ENCODE data around the gene GTF2A1. TPM values are rescaled to one million over a fixed set of nuclear protein-coding genes. Genes with fewer than 3 reads are reported as not detected.

GTF2A1 gene
- total RNA-seq, 4 donors from 2014 or later, result 10.5 to 48.0 (median 22.5) TPM

DNA sequence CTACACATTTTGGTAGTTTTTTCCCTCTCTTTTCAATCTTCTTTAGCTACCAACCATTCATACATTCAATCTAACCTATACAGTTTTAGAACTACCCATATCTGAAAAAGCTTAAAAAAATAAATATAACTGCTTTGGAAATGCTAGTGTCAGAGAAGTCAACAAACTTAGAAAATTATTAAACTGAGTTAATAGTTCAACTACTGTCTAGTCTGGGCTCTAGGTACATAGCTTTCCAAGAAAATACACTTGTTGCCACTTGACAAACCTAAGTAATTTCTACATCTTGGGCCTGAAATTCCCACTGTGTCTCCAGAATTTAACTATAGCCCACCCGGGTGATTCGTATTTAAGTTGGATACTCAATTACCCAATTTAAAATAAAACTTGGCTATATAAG is 22.1 kb downstream of the GTF2A1 start:
- Histone ChIP-seq H3K4me1 (no peaks in the 10 kb centered on the region), H3K36me3 (peaks cover 0 to 70% (median 33%) of the 10 kb centered on the region in 4 donors), H3K9me3 (no peaks in the 10 kb centered on the region), H3K4me3 (no peak overlapping the region), H3K27me3 (no peaks in the 10 kb centered on the region), H3K27ac (no peak overlapping the region)
- intact Hi-C loops (cut with DNase I; ENCODE audit: low total_unique reads), result no loop called here
- no peak for TF ChIP-seq EP300 (IDR thresholded peaks at IDR 0.05; ENCODE audit: low read depth)
- no peak for TF ChIP-seq POLR2AphosphoS5 (IDR thresholded peaks at IDR 0.05)
- no peak for TF ChIP-seq POLR2A (IDR thresholded peaks at IDR 0.05)
- TF ChIP-seq, protein P1, sequence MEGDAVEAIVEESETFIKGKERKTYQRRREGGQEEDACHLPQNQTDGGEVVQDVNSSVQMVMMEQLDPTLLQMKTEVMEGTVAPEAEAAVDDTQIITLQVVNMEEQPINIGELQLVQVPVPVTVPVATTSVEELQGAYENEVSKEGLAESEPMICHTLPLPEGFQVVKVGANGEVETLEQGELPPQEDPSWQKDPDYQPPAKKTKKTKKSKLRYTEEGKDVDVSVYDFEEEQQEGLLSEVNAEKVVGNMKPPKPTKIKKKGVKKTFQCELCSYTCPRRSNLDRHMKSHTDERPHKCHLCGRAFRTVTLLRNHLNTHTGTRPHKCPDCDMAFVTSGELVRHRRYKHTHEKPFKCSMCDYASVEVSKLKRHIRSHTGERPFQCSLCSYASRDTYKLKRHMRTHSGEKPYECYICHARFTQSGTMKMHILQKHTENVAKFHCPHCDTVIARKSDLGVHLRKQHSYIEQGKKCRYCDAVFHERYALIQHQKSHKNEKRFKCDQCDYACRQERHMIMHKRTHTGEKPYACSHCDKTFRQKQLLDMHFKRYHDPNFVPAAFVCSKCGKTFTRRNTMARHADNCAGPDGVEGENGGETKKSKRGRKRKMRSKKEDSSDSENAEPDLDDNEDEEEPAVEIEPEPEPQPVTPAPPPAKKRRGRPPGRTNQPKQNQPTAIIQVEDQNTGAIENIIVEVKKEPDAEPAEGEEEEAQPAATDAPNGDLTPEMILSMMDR (IDR thresholded peaks at IDR 0.05), result no peak
- in situ Hi-C loops (cut with MboI; ENCODE audit: low pct_ligation_motif_present in 1 of 4, low pct_unique_long_range_greater_than_20kb in 1 of 4, low sequenced_read_pairs in 3 of 4), result no loop called here
- no peak for DNase-seq
- WGBS, 2 donors (ENCODE audit: low coverage in 1 of 2), result 97 to 100% methylated on average over 2 of the region's 2 CpGs

DNA sequence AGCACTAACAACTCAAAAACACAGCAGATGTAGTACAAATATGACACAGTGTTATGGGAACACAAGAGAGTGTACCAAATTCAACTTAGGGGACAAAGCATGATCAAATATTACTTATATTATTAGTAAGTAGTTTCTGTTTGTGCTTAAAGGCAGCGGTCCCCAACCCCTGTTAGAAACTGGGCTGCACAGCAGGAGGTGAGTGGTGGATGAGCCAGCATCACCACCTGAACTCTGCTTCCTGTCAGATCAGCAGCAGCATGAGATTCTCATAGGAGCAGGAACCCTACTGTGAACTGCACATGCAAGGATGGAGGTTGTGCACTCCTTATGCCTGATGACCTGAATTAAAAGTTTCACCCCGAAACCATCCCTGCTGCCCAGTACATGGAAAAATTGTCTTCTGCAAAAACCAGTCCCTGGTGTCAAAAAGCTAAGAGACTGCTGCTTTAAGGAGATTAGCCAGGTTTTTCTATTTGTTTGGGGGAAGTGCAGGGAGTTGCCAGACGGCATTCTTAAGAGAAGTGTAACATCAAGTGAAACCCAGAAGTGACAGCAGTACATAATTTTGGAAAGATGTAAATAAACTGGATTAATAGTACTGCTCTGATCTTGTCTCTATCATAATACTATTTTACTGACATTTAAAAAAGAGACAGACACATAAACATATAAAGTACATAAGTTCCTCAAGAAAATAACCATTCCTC is 26.7 kb downstream of the GTF2A1 start:
- peaks cover 0 to 67% (median 31%) of the 10 kb centered on the region in 4 donors for H3K36me3 ChIP-seq
- H3K27me3 ChIP-seq, result no peaks in the 10 kb centered on the region
- in situ Hi-C loops (cut with MboI; ENCODE audit: low pct_ligation_motif_present in 1 of 4, low pct_unique_long_range_greater_than_20kb in 1 of 4, low sequenced_read_pairs in 3 of 4) (no loop called here), intact Hi-C loops (cut with DNase I; ENCODE audit: low total_unique reads) (no loop called here)
- no peaks in the 10 kb centered on the region for H3K4me1 ChIP-seq
- TF ChIP-seq POLR2A (IDR thresholded peaks at IDR 0.05), result no peak
- no peak for TF ChIP-seq POLR2AphosphoS5 (IDR thresholded peaks at IDR 0.05)
- TF ChIP-seq, protein P1 (IDR thresholded peaks at IDR 0.05), result no peak
- TF ChIP-seq EP300 (IDR thresholded peaks at IDR 0.05; ENCODE audit: low read depth), result no peak
- H3K27ac ChIP-seq, result no peak overlapping the region
- no peak for DNase-seq
- no peaks in the 10 kb centered on the region for H3K9me3 ChIP-seq
- 65% methylated on average over 2 to 3 of the region's 3 CpGs for WGBS, 2 donors (ENCODE audit: low coverage in 1 of 2)
- H3K4me3 ChIP-seq, result no peak overlapping the region

DNA sequence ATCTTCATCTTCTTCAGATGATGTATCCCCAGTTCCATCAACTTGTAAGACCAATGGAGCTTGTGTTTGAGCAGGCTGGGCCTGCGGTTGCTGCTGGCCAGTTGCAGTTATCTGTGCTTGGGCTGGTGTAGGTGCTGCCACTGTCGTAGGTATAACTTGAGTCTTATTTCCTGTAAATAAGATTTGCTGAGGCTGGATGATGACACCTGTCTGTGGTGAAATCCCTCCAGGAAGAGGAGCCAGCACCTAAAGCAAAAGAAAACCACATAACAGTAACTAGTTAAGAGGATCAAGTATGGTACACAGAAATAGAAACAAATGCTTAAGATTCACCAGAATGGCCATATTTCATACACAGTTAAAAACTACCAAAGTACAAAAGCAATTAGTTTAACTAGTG is 28.2 kb downstream of the GTF2A1 start:
- H3K36me3 ChIP-seq, result peaks cover 0 to 66% (median 31%) of the 10 kb centered on the region in 4 donors
- TF ChIP-seq, protein P1 (IDR thresholded peaks at IDR 0.05), result no peak
- TF ChIP-seq EP300 (IDR thresholded peaks at IDR 0.05; ENCODE audit: low read depth) (no peak), POLR2AphosphoS5 (IDR thresholded peaks at IDR 0.05) (no peak), POLR2A (IDR thresholded peaks at IDR 0.05) (no peak)
- intact Hi-C loops (cut with DNase I; ENCODE audit: low total_unique reads) (no loop called here), in situ Hi-C loops (cut with MboI; ENCODE audit: low pct_ligation_motif_present in 1 of 4, low pct_unique_long_range_greater_than_20kb in 1 of 4, low sequenced_read_pairs in 3 of 4) (no loop called here)
- H3K27me3 ChIP-seq, result no peaks in the 10 kb centered on the region
- no peak overlapping the region for H3K4me3 ChIP-seq
- no peak for DNase-seq
- no peak overlapping the region for H3K27ac ChIP-seq
- H3K9me3 ChIP-seq, result no peaks in the 10 kb centered on the region
- H3K4me1 ChIP-seq, result no peaks in the 10 kb centered on the region
- WGBS, 2 donors (ENCODE audit: low coverage in 1 of 2), result 90 to 100% methylated on average over 1 to 2 of the region's 2 CpGs

DNA sequence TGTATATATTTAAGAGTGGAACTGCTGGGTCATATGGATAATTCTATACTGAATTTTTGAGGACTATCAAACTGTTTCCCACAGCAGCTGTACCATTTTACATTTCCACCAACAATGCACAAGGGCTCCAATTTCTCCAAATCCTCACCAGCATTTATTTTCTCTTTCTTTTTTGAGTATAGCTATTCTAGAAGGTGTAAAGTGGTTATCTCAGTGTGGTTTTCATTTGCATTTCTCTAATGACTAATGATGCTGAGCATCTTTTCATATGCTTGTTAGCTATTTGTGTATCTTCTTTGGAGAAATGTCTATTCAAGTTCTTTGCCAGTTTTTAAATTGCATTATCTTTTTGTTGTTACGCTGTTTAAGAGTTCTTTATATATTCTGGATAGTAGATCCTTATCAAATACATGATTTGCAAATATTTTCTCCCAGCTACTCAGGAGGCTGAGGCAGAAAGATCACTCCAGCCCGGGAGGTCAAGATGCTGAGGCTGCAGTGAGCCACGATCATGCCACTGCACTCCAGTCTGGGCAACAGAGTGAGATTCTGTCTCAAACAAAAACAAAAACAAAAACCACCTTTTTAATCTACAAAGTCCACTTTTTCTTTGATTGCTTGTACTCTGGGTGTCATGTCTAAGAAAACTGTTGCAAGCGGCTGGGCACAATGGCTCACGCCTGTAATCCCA is 32.8 kb downstream of the GTF2A1 start:
- intact Hi-C loops (cut with DNase I; ENCODE audit: low total_unique reads), result no loop called here
- in situ Hi-C loops (cut with MboI; ENCODE audit: low pct_ligation_motif_present in 1 of 4, low pct_unique_long_range_greater_than_20kb in 1 of 4, low sequenced_read_pairs in 3 of 4), result no loop called here
- Histone ChIP-seq H3K4me1 (peaks cover 0 to 2% (median 0%) of the 10 kb centered on the region in 4 donors), H3K4me3 (no peak overlapping the region), H3K9me3 (no peaks in the 10 kb centered on the region), H3K36me3 (peaks cover 0 to 37% (median 11%) of the 10 kb centered on the region in 4 donors), H3K27ac (no peak overlapping the region), H3K27me3 (no peaks in the 10 kb centered on the region)
- 90 to 92% methylated on average over 4 to 5 of the region's 5 CpGs for WGBS, 2 donors (ENCODE audit: low coverage in 1 of 2)
- no peak for DNase-seq
- TF ChIP-seq POLR2A (IDR thresholded peaks at IDR 0.05) (no peak), POLR2AphosphoS5 (IDR thresholded peaks at IDR 0.05) (no peak), EP300 (IDR thresholded peaks at IDR 0.05; ENCODE audit: low read depth) (no peak)
- TF ChIP-seq, protein P1 (IDR thresholded peaks at IDR 0.05), result no peak

All from transverse colon (tissue), 4 donors.